A172 (cell line): ENCODE measurements around the gene PCSK2. TPM values are rescaled to one million over a fixed set of nuclear protein-coding genes. Genes with fewer than 3 reads are reported as not detected.
A peak's percentile ranks its signal among the peaks of the same experiment; 100 is the strongest.

Source experiments
- DNase-seq: peaks from one replicate; pipeline ENCODE4 v3.0.0-alpha.2; 2015; ENCODE audit warnings: low spot score
- total RNA-seq: library from RNA; depleted of rRNA; stranded (reverse); fragments of >200 nt; shearing (Covaris generic); gene quantifications from 2 replicates; pipeline ENCODE4 v1.2.3, GENCODE V29; 2014

PCSK2 gene
- total RNA-seq, 1 experiment from 2014 or later = not detected

DNA sequence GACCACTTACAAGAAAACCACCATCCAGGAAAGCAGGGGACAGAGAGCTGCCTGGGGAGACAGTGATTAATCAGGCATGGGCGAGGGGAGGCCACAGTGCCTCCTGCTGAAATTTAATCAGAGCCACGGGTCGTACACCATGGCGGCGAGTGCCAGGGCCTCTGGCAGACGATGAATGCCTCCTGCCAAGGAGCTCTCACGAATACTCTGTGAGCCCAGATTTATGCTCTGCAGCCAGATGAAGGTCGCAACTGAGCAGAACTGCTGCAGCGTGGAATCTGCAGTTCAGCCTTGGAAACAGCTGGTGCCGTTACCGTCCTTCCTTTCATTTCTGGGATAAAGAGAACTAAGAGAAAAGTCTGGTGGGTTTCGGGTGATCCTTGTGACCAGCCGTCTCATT is 218.7 kb downstream of the PCSK2 start:
- no peak for DNase-seq

DNA sequence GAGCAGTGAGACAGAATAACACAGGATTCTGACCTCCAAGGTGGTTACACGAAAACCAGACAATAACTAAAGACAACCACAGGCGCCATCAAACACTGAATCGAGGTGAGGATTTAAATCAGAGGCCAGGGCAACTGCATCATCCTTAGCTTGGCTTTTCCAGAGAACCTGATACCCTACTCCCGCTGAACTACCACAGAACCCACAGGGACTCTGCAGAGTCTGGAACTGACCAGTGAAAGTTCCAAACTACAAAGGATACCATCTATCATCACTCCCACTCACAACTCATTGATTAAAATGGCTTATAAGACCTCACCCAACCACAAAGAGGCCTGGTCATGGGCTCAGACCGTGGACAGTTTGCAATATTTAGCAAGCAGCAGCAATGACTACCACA is 219.3 kb downstream of the PCSK2 start:
- DNase-seq = no peak

DNA sequence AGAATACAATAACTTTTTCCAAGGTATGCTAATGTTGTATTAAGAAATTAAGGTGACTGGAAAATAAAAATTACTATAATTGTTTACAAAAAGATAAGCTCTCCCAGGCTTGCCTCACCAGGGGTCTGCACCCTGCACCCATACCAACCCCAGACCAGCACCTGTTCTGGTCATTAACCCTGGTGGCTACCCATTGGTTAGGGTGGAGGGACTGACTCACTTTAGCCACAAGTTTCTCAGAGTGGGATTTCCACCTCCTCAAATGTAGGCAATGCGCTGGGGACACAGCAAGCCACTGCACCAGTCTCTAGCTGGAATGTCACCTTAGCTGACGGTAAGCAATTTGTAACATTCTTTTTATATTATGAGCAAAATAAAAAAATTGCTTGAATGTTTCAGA is 221.2 kb downstream of the PCSK2 start:
- no peak for DNase-seq

DNA sequence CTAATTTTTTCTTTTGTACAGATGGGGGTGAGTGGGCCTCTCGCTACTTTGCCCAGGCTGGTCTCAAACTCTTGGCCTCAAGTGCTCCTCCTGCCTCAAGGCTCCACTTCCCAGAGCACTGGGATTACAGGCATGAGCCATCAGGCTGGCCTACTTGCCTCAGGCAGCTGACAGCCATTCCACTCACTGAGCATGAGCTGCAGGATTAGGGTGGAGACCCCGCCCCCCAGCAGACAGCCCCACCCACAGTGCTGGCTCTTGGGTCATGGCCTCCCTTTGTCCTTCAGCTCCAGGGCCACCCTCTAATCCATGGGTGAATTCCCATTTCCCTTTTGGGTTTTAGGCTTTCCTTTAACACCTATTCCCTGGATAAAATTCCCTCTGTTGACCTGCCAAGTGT is 222.2 kb downstream of the PCSK2 start:
- DNase-seq = no peak

DNA sequence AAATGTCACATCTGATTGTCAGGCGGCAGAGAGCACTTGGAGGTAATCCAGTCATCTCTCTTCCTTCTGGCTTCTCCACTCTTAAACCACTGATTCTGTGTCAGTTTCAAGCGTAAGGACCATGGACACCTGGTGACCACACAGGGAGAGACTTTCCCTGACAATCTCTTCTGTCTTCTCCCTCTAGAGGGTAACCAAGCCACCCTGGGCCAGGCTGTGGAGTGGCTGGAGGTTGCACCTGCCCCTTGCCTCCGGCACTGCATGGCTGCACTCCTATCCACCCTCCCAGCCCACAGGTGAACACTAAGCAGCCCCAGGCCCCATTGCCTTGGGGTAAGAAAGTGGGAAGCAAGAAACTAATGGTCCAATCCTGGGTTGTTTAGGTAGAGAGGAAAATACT is 225.6 kb downstream of the PCSK2 start:
- DNase-seq = no peak

DNA sequence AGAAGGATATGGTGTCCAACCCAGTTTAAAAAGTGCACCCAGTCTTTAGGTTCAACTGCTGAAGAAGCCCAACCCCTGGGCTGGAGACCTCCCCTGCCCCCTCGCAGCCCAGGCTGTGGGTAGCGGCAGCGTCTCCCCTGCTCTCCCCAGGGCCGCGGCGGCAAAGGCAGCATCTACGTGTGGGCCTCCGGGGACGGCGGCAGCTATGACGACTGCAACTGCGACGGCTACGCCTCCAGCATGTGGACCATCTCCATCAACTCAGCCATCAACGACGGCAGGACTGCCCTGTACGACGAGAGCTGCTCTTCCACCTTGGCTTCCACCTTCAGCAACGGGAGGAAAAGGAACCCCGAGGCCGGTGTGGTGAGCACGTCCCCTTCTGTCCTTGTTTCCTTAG is 226.8 kb downstream of the PCSK2 start:
- no peak for DNase-seq

DNA sequence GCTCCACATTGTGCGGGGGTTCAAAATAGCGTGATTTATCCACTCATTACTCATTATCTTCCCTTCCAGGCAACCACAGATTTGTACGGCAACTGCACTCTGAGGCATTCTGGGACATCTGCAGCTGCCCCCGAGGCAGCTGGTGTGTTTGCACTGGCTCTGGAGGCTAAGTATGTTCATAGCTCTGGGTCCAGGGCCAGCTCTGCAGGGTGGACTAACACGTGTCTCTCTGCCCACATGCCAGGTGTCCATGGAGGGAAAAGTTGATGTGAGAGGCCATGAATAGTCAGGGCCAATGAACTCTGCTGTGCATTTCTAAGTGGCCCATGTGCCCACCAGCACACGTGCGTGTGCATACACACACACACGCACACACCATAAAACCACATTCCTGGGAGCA is 229.4 kb downstream of the PCSK2 start:
- no peak for DNase-seq

DNA sequence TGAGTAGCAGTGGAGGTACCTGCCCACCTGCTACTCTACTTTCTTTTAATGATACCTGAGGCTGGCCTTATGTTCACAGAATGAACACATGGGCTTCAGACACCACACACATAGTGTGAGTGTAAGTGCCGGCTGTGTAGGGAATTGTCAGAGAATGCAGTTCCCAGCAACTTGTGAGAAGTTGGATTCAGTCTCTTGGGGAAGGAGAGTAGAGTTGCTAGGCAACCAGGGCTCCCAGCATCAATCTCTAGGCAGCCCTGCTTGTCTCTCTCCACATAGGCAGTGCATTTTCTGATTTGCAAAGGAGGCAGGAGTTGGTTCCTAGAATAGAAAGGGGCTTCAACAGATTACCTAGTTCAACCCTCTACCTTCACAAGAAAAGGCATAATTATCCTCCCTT is 230.2 kb downstream of the PCSK2 start:
- DNase-seq = no peak

DNA sequence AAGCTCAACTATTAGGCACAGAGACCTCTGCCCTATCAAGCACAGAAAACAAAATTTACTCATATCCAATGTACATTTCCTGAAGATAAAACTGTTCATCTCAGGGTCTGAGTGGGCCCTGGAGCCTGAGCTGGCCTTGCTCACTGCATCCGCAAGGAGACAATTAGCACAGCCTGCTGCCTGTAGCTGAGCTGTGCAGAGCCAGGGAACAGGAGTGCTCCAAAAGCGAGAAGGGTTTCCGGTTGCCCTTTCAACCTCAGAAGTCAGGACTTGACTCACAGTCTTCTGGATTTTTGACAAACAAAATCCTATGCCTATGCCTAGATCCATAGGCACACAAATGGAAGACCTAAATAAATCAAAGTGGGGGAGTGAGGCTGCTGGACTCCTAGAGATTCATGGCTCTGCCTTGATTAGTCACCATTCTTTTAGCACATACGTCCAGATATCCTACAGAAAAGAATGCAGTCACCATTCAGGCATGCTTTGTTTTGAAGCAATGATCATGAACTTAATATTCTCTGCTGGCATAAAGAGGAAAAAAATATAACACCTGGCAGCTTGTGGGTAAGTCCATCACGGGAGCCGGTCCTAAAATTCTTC is 230.8 kb downstream of the PCSK2 start:
- DNase-seq = peak; percentile 13

DNA sequence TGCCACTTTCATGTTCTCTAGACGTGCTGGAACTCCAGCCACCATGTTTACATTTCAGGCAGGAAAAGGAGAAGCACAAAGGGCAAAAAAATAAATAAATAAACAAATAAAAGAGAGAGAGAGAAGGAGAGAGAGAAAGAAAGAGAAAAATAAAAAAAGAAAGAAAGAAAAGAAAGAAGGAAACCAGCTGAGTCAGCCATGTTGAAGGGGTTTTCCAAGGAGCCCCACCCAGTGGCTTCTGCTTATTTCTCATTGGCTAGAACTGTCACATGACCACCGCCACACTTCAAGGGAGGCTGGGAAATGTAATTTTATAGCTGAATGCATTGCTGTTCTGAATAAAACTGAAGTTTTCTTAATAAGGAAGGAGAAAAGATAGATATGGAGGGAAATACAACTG is 233.3 kb downstream of the PCSK2 start:
- peak; percentile 39 for DNase-seq

DNA sequence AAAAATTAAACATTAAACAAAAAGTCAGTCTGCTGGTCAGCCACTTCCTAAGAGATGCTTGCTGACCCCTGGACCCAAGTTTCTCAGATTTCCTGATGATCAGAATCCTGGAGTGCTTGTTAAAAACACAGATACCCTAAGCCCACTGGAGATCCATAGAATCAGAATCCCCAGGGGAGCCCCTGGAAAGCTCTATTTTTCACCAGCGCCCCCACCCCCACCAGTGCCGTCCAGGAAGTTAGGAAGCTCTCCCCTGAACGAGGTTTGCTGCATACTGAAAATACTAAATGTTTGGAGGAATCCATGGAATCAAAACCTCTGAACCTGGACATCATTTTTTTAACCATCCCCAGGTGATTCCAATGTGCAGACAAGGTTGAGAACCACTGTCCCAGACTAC is 235.1 kb downstream of the PCSK2 start:
- DNase-seq = no peak

DNA sequence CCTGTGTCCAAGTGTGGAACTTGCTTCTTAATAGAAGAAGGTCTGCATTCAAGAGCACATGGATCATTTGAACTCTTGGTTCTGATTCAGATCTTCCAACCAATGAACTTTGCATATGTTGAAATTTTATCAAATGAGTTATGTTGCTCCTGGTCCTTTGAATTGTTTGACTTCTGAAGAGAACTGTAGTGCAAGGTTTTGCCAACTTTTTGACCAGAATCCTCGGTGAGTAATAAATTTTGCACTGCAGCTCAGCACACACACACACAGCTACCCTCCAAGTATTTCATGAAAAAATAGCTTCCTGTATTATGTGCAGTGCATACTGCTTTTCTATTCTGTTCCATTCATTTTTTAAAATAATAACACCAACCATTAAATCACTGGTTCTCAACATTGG is 236.9 kb downstream of the PCSK2 start:
- DNase-seq = no peak

DNA sequence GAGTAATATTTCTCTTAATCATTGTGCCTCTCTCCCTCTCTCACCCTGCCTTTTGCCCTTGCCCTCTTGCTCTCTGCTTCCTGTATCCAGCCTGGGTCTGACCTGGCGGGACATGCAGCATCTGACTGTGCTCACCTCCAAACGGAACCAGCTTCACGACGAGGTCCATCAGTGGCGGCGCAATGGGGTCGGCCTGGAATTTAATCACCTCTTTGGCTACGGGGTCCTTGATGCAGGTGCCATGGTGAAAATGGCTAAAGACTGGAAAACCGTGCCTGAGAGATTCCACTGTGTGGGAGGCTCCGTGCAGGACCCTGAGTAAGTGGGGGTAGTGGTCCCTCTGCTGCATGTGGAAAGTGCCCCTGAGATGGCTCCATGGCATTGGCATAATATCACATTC is 238.4 kb downstream of the PCSK2 start:
- no peak for DNase-seq

DNA sequence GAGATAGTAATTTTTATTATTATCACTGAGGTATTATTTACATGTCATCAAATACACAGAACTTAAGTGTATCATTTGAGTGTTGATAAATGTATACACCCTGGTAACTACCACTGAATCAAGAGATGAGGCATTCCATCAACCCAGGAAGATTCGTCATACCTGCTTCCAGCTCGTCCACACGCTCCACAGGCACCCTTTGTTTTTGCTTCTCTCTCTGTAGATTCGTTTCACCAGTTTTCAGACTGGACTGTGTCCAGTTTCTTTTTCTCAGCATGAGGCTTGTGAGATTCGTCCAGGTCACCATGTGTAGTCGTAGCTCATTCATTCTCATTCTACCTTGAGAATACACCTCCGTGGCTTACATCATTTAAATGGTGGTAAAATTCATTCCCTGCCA is 239.8 kb downstream of the PCSK2 start:
- DNase-seq = no peak

DNA sequence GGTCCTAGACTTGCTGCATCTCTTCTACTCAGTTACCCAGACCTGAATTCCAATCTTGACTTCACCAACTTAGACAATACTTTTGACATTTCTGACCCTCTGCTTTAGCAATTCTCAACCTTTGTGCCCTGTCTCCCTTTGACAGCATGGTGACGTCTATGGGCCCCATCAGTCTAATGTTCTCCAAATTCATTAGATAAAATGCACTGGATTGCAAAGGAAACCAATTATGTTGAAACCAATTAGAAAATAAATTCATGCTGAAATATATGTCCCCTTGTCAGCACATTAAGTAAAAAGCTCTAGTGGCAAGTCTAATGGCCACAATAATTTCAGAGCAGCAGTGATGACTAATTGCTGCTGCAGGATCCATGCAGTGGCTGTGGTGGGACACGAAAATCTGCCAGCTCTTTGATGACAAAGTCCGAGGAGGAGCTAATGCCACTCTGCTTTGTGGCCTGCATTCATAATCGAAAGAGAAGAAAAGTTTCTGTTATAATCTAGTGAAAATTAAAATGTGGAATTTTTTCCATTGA is 240.3 kb downstream of the PCSK2 start:
- no peak for DNase-seq

DNA sequence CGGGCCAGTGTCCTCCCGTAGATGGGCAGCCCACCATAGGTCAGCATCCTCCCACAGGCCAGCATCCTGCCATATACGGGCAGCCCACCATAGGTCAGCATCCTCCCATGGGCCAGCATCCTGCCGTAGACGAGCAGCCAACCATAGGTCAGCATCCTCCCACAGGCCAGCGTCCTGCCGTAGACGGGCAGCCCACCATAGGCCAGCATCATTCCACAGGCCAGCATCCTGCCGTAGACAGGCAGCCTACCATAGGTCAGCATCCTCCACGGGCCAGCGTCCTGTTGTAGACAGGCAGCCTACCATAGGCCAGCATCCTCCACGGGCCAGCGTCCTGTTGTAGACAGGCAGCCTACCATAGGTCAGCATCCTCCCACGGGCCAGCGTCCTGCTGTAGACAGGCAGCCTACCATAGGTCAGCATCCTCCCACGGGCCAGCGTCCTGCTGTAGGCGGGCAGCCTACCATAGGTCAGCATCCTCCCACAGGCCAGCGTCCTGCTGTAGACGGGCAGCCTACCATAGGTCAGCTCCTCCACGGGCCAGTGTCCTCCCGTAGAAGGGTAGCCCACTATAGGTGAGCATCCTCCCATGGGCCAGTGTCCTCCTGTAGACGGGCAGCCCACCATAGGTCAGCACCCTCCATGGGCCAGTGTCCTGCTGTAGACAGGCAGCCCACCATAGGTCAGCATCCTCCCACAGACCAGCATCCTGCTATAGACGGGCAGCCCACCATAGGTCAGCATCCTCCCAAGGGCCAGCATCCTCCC is 241.4 kb downstream of the PCSK2 start:
- no peak for DNase-seq

DNA sequence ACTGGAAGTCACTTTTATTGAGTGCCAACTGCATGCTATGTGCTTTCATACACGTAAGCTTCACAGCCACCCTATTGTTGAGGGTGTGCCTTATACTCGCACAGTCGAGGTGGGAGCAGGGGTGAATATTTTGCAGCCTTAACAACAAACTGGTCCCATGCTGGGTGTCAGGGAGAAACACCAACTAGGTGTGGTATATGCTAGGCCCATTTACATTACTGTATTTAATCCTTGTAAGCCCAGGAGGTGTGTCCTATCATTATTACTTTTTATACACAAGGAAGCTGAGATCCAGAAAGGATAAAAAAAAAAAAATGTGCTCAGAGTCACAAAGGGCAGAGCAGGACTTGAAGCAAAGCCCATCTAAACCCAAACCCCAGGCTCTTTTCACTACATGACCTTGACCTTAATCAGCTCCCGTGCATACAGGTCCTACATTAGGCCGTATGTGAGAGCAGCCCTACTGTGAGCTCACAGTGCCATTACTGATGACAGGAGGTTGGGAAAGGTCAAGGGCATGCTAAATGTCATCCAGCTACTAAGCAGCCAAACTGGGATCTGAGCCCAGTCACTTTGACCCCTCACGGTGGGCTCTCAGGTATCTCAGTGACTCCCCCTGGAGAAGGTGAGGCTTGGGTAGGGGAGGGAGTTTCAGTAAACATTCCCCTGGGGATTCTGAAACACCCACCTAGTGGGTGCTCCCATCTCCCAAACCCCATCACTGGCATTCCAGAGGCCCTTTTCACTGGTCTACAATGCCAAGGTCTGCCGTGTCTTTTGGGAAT is 242.6 kb downstream of the PCSK2 start:
- DNase-seq = no peak

DNA sequence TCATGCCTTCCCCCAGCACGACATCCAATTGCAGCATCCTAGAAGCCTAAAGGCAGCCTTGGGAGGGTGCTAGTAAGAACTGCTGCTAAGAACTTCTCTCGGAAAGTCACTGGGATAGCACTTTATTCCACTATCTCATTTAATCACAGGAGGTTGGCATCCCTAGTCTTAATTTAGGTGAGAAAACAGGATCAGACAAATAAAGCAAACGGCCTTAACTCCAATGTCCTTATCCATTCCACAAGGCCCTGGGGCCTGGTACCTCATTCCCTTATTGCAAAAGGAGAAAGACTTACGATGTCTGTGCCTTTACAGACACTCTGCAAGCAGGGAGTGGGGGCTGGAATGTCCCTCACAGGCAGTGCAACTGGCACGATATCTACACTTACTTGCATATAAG is 243.7 kb downstream of the PCSK2 start:
- DNase-seq = no peak

DNA sequence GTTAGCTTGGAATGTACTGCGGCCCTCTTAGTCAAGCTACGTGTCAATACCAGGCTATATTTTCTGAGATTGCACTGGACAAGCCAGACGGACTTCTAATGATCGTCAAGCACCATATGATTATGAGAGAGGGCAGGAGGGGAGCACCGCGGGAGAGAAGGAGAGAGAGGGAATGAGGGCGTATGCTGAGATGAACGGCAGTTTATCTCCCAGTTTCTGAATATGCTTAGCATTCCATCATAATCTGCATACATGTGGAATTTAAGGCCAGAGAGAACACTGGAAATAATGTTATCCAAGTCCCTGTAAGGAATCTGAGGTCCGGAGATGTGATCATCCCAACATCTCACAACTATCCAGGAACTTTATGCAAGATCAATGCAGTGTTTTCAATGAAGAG is 244.1 kb downstream of the PCSK2 start:
- DNase-seq = no peak

DNA sequence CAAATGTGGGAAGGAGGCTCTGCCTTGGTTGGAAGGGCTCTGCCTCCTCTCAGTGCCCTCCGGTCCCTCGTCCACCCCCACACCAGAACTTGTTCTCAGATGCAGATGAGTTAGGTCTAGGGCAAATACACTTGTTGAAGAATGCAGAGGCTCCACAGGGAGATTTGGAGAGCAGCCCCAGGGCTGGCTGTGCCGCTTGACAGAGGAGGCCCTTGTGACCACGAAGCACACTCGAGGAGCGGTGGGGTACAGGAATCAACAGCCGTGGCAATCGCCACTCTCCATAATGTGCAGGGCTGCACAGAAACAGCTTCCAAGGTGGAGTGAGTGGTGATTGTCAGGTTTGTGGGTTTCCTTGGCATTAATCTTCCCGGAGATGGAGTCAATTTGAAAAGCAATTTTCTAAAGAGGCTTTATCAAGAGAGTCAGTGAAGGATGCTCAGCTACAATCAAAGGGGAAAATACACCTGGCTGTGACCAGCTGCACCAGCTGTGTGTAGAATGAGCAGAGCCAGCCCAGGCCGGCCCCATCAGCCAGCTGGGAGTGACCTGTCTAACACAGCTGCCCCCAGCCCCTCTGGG is 244.9 kb downstream of the PCSK2 start:
- DNase-seq = no peak

DNA sequence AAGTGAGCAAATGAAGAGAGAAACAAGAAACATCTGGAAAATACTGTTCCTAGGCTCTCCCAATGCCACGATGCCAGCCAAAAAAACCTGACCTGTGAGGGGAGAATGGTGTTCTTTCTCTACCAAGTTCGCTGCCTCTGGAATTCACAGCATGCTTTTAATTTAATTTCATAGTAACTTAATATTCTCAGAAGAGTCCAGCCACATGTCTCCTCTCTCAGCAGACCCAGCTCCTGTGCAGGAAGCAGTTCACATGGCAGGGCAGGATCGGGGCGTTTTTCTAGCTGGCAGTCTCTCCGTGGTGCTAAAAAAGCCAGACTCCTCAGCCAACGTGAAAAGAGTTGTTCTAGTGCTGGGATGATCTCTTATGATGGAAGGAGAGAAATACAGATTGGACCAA is 246.8 kb downstream of the PCSK2 start:
- DNase-seq = no peak

DNA sequence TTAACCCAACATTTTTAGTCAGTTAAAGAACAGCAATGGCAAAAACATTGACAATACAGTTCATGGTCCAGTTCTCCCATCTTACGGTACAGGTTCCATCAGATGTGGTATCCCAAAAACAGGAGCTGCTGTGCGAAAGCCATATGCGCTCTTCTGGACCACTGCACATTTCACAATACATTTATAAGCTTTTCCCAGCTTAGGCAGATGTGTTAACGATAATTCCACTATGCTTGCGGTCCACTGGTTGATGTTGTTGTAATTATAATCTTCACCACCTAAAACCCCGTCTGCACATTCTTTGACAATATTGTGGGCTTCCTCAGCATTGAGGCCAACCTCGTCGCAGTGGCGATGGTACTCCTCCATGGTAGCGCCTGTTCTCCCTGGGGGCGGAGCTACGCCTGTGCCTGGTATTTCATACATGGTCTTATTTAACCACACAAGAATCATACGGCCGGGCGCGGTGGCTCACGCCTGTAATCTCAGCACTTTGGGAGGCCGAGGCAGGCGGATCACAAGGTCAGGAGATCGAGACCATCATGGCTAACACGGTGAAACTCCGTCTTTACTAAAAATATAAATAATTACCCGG is 252.3 kb downstream of the PCSK2 start:
- DNase-seq = no peak
